IMR-90 (cell line): Measurements from ENCODE around the gene RADX. TPM values are rescaled to one million over a fixed set of nuclear protein-coding genes. Genes with fewer than 3 reads are reported as not detected.

Experiments
- ATAC-seq: fragments of 200-7000 bp; cut with Tn5 transposase; 2 replicates; pipeline ENCODE4 v1.9.1; 2020; ENCODE audit warnings: low read depth, mild to moderate bottlenecking, moderate library complexity
- BruUV-seq: library from RNA; stranded (reverse); fragments of 400-500 nt; replicated peaks from 2 replicates; lab custom pipeline; 2021; lab: Mats Ljungman, UMichigan
- CTCF ChIA-PET: fragments of 300-600 bp; formaldehyde crosslinking; extraction: SDS; loops from one replicate; lab custom pipeline; 2021; ENCODE audit warnings: antibody characterized with exemption; lab: Yijun Ruan, JAX
- POLR2A ChIA-PET: fragments of 300-600 bp; sonication (Branson Sonifier 250); formaldehyde crosslinking; loops from one replicate; lab custom pipeline; 2022; ENCODE audit warnings: antibody characterized with exemption; ENCODE audit not compliant: unreplicated experiment; lab: Charles Lee
- DNase-seq: peaks from one replicate; pipeline ENCODE4 v3.0.0; 2013
- H2AFZ ChIP-seq: replicated peaks from 2 replicates; pipeline ENCODE3; 2013; ENCODE audit warnings: low read length, mild to moderate bottlenecking; ENCODE audit not compliant: poor library complexity
- H2AK5ac ChIP-seq: 2 replicates; pipeline ENCODE4 v1.6.1; 2013; ENCODE audit warnings: low read depth, low read length, inconsistent platforms
- H2AK9ac ChIP-seq: replicated peaks from 2 replicates; pipeline ENCODE3; 2013; ENCODE audit warnings: mild to moderate bottlenecking, low read depth, low read length, moderate library complexity; ENCODE audit not compliant: poor library complexity
- H2BK120ac ChIP-seq: 2 replicates; pipeline ENCODE4 v1.6.1; 2013; ENCODE audit warnings: low read depth, low read length, inconsistent platforms
- H2BK15ac ChIP-seq: 3 replicates; pipeline ENCODE4 v1.6.1; 2013; ENCODE audit warnings: low read depth, low read length, inconsistent platforms
- H2BK20ac ChIP-seq: 2 replicates; pipeline ENCODE4 v1.6.1; 2013; ENCODE audit warnings: low read depth, mild to moderate bottlenecking, inconsistent platforms, low read length, moderate library complexity
- H2BK5ac ChIP-seq: 2 replicates; pipeline ENCODE4 v1.6.1; 2013; ENCODE audit warnings: mild to moderate bottlenecking, low read depth, low read length, inconsistent platforms; ENCODE audit not compliant: poor library complexity, severe bottlenecking
- H3K14ac ChIP-seq: replicated peaks from 2 replicates; pipeline ENCODE4 v1.6.1; 2013; ENCODE audit warnings: low read depth, low read length, inconsistent platforms
- H3K18ac ChIP-seq: 2 replicates; pipeline ENCODE4 v1.6.1; 2013; ENCODE audit warnings: low read depth, low read length, control low read depth
- H3K23ac ChIP-seq: 2 replicates; pipeline ENCODE4 v1.6.1; 2013; ENCODE audit warnings: low read depth, low read length, inconsistent platforms
- H3K27ac ChIP-seq: 2 replicates; pipeline ENCODE4 v1.5.1; 2013; ENCODE audit warnings: mild to moderate bottlenecking, control low read depth, low read length; ENCODE audit not compliant: insufficient read depth
- H3K27me3 ChIP-seq: 2 replicates; pipeline ENCODE4 v1.6.1; 2013; ENCODE audit warnings: low read length; ENCODE audit not compliant: control insufficient read depth, insufficient read depth
- H3K36me3 ChIP-seq: 2 replicates; pipeline ENCODE4 v1.6.1; 2013; ENCODE audit warnings: low read length, mixed read lengths; ENCODE audit not compliant: control insufficient read depth, insufficient read depth
- H3K4ac ChIP-seq: 2 replicates; pipeline ENCODE4 v1.6.1; 2013; ENCODE audit warnings: low read depth, low read length, inconsistent platforms
- H3K4me1 ChIP-seq: 2 replicates; pipeline ENCODE4 v1.6.1; 2013; ENCODE audit warnings: low read length, mixed read lengths; ENCODE audit not compliant: control insufficient read depth, insufficient read depth
- H3K4me2 ChIP-seq: 2 replicates; pipeline ENCODE4 v1.6.1; 2013; ENCODE audit warnings: low read depth, mild to moderate bottlenecking, control low read depth, low read length, moderate library complexity
- H3K4me3 ChIP-seq: 2 replicates; pipeline ENCODE4 v1.5.1; 2013; ENCODE audit warnings: low read depth, mild to moderate bottlenecking, control low read depth, low read length, moderate library complexity; ENCODE audit not compliant: insufficient read depth
- H3K56ac ChIP-seq: 2 replicates; pipeline ENCODE4 v1.6.1; 2013; ENCODE audit warnings: low read length, inconsistent platforms; ENCODE audit not compliant: insufficient read depth; ENCODE audit errors: extremely low read depth
- H3K79me1 ChIP-seq, 2 experiments: 2 replicates each; pipeline ENCODE4 v1.6.1; 2013; ENCODE audit warnings: low read length in 2 of 2, inconsistent platforms in 1 of 2, low read depth in 1 of 2
- H3K9ac ChIP-seq: 2 replicates; pipeline ENCODE4 v1.6.1; 2013; ENCODE audit warnings: low read depth, low read length, control low read depth
- H3K9me1 ChIP-seq: 2 replicates; pipeline ENCODE4 v1.6.1; 2013; ENCODE audit warnings: low read length, inconsistent platforms; ENCODE audit not compliant: insufficient read depth
- H3K9me3 ChIP-seq: 2 replicates; pipeline ENCODE4 v1.6.1; 2013; ENCODE audit warnings: low read length; ENCODE audit not compliant: control insufficient read depth, insufficient read depth
- H4K20me1 ChIP-seq: 2 replicates; pipeline ENCODE4 v1.6.1; 2013; ENCODE audit warnings: low read length, inconsistent platforms; ENCODE audit not compliant: insufficient read depth
- H4K5ac ChIP-seq: 2 replicates; pipeline ENCODE4 v1.6.1; 2013; ENCODE audit warnings: mild to moderate bottlenecking, low read depth, low read length, control low read depth
- H4K8ac ChIP-seq, 2 experiments: 2 replicates each; pipeline ENCODE4 v1.6.1; 2013; ENCODE audit warnings: low read depth in 2 of 2, low read length in 2 of 2, control low read depth in 1 of 2, inconsistent platforms in 1 of 2
- H4K91ac ChIP-seq: 2 replicates; pipeline ENCODE4 v1.6.1; 2013; ENCODE audit warnings: low read depth, low read length, inconsistent platforms; ENCODE audit not compliant: insufficient read depth
- BHLHE40 ChIP-seq: fragments of 150-350 bp; IDR thresholded peaks from 2 replicates; pipeline ENCODE4 v1.6.1; 2016; ENCODE audit warnings: mild to moderate bottlenecking, low read depth, low read length
- CEBPB ChIP-seq: IDR thresholded peaks from 2 replicates; pipeline ENCODE4 v1.6.1; 2012; ENCODE audit warnings: low read depth, low read length, improper control_type of control experiment
- FOS ChIP-seq: fragments of 150-350 bp; IDR thresholded peaks from 2 replicates; pipeline ENCODE4 v1.6.1; 2016; ENCODE audit warnings: low read depth, low read length
- MAFK ChIP-seq: IDR thresholded peaks from 2 replicates; pipeline ENCODE4 v1.6.1; 2012; ENCODE audit warnings: low read depth, low read length, improper control_type of control experiment
- MXI1 ChIP-seq: IDR thresholded peaks from 2 replicates; pipeline ENCODE4 v1.6.1; 2012; ENCODE audit warnings: low read depth, mild to moderate bottlenecking, low read length, moderate library complexity, borderline replicate concordance
- NFE2L2 ChIP-seq: fragments of 150-350 bp; IDR thresholded peaks from 2 replicates; pipeline ENCODE4 v1.6.1; 2016; ENCODE audit warnings: low read depth, mild to moderate bottlenecking, low read length
- POLR2A ChIP-seq: IDR thresholded peaks from 2 replicates; pipeline ENCODE4 v1.6.1; 2012; ENCODE audit warnings: mild to moderate bottlenecking, low read depth, low read length
- RAD21 ChIP-seq: IDR thresholded peaks from 2 replicates; pipeline ENCODE4 v1.6.1; 2012; ENCODE audit warnings: low read length, improper control_type of control experiment
- RCOR1 ChIP-seq: IDR thresholded peaks from 2 replicates; pipeline ENCODE4 v1.6.1; 2012; ENCODE audit warnings: mild to moderate bottlenecking, low read length, improper control_type of control experiment; ENCODE audit not compliant: insufficient replicate concordance
- RFX5 ChIP-seq: IDR thresholded peaks from 2 replicates; pipeline ENCODE4 v1.8.0; 2012; ENCODE audit warnings: low read depth, mild to moderate bottlenecking, low read length, moderate library complexity
- SMC3 ChIP-seq: fragments of 150-350 bp; IDR thresholded peaks from 2 replicates; pipeline ENCODE4 v1.6.1; 2016; ENCODE audit warnings: low read depth, mild to moderate bottlenecking, antibody characterized with exemption, low read length, moderate library complexity
- WGBS, 2 experiments: methylation state at CpG; one replicate each; pipeline versions ENCODE4 v1.1.5 to v1.1.7; 2013; ENCODE audit warnings: missing lambda C conversion rate in 2 of 2; ENCODE audit not compliant: insufficient read length in 1 of 2; ENCODE audit errors: extremely low coverage in 2 of 2; 5-methylcytosine and 5-hydroxymethylcytosine counted together
- dilution Hi-C: fragments of 300-500 bp; cut with HindIII; formaldehyde crosslinking; loops from one replicate; pipeline ENCODE4 v1.14.3; 2018; ENCODE audit warnings: low sequenced_read_pairs; ENCODE audit not compliant: unreplicated experiment
- in situ Hi-C: fragments of 300-500 bp; cut with MboI; formaldehyde crosslinking; loops from 3 replicates; pipeline ENCODE4 v1.14.3; 2019; ENCODE audit warnings: low sequenced_read_pairs, inconsistent platforms, mixed read lengths
- intact Hi-C: fragments of 100-400 bp; cut with micrococcal nuclease; formaldehyde crosslinking; loops from 2 replicates; pipeline ENCODE4 v1.10.0; 2022
- polyA plus RNA-seq, 3 experiments: library from polyadenylated mRNA; depleted of rRNA; stranded (reverse); fragments of >200 nt; gene quantifications; 2 replicates each; pipeline ENCODE4 v1.2.3, GENCODE V29; 2012; ENCODE audit warnings: low replicate concordance in 1 of 3
- total RNA-seq: library from RNA; depleted of rRNA; stranded (reverse); fragments of >200 nt; gene quantifications from 2 replicates; pipeline ENCODE4 v1.2.3, GENCODE V29; 2012
- TF ChIP-seq, protein P1 (sequence below): fragments of 150-350 bp; IDR thresholded peaks from 2 replicates; pipeline ENCODE4 v1.6.1; 2016; ENCODE audit warnings: low read depth, mild to moderate bottlenecking, low read length, moderate library complexity, borderline replicate concordance
- TF ChIP-seq, protein P2 (sequence below): conservative IDR thresholded peaks from 2 replicates; pipeline ENCODE4 v1.5.1; 2012; ENCODE audit warnings: mild to moderate bottlenecking, low read depth, low read length, improper control_type of control experiment
- TF ChIP-seq, protein P3 (sequence below): fragments of 150-350 bp; IDR thresholded peaks from 2 replicates; pipeline ENCODE4 v1.6.1; 2017; ENCODE audit warnings: mild to moderate bottlenecking, antibody characterized with exemption, low read length, low read depth

The RADX gene
- total and polyA plus RNA-seq, 2 of the 4 experiments (the other 2 are of a cell fraction), result 1.6 to 1.8 TPM

DNA sequence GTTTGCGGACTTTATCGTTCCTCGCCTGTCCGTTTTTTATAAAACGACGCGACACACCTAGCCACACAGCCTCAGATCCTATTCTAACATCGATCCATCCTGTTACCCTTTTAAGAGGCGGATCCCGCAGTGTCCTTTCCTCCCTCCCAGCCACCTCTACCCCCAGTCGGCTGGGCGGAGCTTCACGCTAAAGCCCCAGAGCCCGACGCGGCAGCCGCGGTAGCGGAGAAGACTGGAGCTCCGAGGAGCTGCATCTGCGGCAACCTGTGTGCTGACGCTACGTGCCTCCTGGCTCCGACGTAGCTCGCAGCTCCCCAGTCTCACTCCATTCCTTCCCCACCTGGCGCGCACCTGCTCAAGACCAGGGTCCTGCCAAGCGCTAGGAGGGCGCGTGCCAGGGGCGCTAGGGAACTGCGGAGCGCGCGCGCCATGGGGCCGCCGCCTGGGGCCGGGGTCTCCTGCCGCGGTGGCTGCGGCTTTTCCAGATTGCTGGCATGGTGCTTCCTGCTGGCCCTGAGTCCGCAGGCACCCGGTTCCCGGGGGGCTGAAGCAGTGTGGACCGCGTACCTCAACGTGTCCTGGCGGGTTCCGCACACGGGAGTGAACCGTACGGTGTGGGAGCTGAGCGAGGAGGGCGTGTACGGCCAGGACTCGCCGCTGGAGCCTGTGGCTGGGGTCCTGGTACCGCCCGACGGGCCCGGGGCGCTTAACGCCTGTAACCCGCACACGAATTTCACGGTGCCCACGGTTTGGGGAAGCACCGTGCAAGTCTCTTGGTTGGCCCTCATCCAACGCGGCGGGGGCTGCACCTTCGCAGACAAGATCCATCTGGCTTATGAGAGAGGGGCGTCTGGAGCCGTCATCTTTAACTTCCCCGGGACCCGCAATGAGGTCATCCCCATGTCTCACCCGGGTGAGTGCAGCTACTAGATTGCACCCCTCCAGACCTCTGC, 115.0 kb downstream of the RADX start, which contains the start of gene RNF128:
TSS of gene RNF128 (plus strand) at position 217 of the 953 bp plus-strand sequence. CDS start at position 430, 213 bp downstream.
- peak within 1 kb of the TSS; percentile 76 for H3K4me3 ChIP-seq
- H4K20me1 ChIP-seq, result no peaks in the 10 kb centered on the region
- peak; percentile 26 for DNase-seq
- intact Hi-C loops (no loop called here), in situ Hi-C loops (no loop called here), dilution Hi-C loops (no loop called here)
- no peak within 1 kb of the TSS for H3K23ac ChIP-seq
- H2BK15ac ChIP-seq, result no peak within 1 kb of the TSS
- H3K4me2 ChIP-seq, result peak within 1 kb of the TSS; percentile 95
- no peak within 1 kb of the TSS for H2BK20ac ChIP-seq
- no TSS peak for BruUV-seq
- no peak within 1 kb of the TSS for H3K4ac ChIP-seq
- H2AK5ac ChIP-seq, result no peak within 1 kb of the TSS
- no peaks in the 10 kb centered on the region for H3K9me3 ChIP-seq
- no peak within 1 kb of the TSS; the same call in 1 of the 2 replicates for H4K5ac ChIP-seq
- H2AK9ac ChIP-seq, result no peak within 1 kb of the TSS
- WGBS, 2 experiments, result 31% methylated on average over 38 of the region's 79 CpGs; no CpG with 5 or more reads in 1 of the 2 experiments
- POLR2A ChIA-PET, result no interaction called here
- H3K36me3 ChIP-seq, result no peaks in the 10 kb centered on the region
- ATAC-seq, result peak; percentile 85
- H4K8ac ChIP-seq, result no peak within 1 kb of the TSS
- no peak within 1 kb of the TSS for H2BK120ac ChIP-seq
- CTCF ChIA-PET, result no interaction called here
- no peak within 1 kb of the TSS for H3K56ac ChIP-seq
- no peak within 1 kb of the TSS; the same call in 1 of the 2 replicates for H3K9ac ChIP-seq
- H3K79me1 ChIP-seq, result no peaks in the 10 kb centered on the region
- H3K4me1 ChIP-seq, result no peaks in the 10 kb centered on the region
- H2BK5ac ChIP-seq, result no peak within 1 kb of the TSS
- no peak within 1 kb of the TSS for H3K27ac ChIP-seq
- peaks cover 6% of the 10 kb centered on the region for H3K27me3 ChIP-seq
- no peak within 1 kb of the TSS for H3K14ac ChIP-seq
- no peak within 1 kb of the TSS for H4K91ac ChIP-seq
- peak within 1 kb of the TSS; percentile 78 for H2AFZ ChIP-seq
- no peak within 1 kb of the TSS; the same call in 1 of the 2 replicates for H3K18ac ChIP-seq
- no peaks in the 10 kb centered on the region for H3K9me1 ChIP-seq
- TF ChIP-seq BHLHE40, result no peak
- TF ChIP-seq SMC3, result no peak
- no peak for TF ChIP-seq MAFK
- no peak for TF ChIP-seq FOS
- TF ChIP-seq, protein P1, sequence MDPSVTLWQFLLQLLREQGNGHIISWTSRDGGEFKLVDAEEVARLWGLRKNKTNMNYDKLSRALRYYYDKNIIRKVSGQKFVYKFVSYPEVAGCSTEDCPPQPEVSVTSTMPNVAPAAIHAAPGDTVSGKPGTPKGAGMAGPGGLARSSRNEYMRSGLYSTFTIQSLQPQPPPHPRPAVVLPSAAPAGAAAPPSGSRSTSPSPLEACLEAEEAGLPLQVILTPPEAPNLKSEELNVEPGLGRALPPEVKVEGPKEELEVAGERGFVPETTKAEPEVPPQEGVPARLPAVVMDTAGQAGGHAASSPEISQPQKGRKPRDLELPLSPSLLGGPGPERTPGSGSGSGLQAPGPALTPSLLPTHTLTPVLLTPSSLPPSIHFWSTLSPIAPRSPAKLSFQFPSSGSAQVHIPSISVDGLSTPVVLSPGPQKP, result no peak
- no peak for TF ChIP-seq CEBPB
- no peak for TF ChIP-seq RAD21
- TF ChIP-seq, protein P2, sequence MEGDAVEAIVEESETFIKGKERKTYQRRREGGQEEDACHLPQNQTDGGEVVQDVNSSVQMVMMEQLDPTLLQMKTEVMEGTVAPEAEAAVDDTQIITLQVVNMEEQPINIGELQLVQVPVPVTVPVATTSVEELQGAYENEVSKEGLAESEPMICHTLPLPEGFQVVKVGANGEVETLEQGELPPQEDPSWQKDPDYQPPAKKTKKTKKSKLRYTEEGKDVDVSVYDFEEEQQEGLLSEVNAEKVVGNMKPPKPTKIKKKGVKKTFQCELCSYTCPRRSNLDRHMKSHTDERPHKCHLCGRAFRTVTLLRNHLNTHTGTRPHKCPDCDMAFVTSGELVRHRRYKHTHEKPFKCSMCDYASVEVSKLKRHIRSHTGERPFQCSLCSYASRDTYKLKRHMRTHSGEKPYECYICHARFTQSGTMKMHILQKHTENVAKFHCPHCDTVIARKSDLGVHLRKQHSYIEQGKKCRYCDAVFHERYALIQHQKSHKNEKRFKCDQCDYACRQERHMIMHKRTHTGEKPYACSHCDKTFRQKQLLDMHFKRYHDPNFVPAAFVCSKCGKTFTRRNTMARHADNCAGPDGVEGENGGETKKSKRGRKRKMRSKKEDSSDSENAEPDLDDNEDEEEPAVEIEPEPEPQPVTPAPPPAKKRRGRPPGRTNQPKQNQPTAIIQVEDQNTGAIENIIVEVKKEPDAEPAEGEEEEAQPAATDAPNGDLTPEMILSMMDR, result no peak
- TF ChIP-seq MXI1, result no peak
- TF ChIP-seq NFE2L2, result no peak
- no peak for TF ChIP-seq RFX5
- no peak for TF ChIP-seq RCOR1
- TF ChIP-seq POLR2A, result no peak
- TF ChIP-seq, protein P3, sequence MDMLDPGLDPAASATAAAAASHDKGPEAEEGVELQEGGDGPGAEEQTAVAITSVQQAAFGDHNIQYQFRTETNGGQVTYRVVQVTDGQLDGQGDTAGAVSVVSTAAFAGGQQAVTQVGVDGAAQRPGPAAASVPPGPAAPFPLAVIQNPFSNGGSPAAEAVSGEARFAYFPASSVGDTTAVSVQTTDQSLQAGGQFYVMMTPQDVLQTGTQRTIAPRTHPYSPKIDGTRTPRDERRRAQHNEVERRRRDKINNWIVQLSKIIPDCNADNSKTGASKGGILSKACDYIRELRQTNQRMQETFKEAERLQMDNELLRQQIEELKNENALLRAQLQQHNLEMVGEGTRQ, result no peak
